T-helper 2 cell (primary cell): ENCODE results near the gene TMPRSS6.
A peak's percentile ranks its signal among the peaks of the same experiment; 100 is the strongest.

Source experiments
- DNase-seq, 5 experiments: peaks; one replicate each; pipeline versions ENCODE4 v3.0.0 to v3.0.0-alpha.2; 2012 to 2022

TMPRSS6 gene

DNA sequence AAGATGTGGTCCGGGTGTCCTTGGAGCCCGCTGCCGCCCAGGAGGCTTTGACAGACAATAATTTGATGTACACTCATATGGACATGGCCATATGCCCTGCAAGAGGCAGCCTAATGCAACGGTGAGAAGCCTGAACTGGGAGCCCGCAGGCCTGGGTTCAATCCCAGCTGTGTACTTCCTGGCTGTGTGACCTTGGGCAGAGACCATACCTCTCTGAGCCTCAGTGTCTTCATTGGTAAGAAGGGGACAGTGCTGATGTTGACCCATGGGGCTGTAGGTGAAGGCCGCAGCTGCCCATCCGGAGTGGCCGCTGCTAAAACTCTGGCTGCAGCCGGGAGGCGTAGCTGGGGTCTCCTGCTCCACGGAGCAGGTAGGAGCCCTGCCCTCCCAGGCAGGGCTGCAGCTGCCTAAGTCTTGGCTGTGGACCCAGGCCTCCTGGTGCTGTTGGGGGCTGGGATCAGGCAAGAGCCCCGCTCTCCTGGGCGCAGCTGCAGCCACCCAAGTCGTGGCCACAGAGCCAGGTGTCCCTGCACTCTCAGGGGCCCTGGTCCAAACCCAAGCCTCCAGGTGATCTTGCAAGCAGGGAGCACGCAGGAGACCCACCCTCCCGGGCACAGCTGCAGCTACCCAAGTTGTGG is 31.3 kb upstream of the TMPRSS6 start:
- no peak for DNase-seq

DNA sequence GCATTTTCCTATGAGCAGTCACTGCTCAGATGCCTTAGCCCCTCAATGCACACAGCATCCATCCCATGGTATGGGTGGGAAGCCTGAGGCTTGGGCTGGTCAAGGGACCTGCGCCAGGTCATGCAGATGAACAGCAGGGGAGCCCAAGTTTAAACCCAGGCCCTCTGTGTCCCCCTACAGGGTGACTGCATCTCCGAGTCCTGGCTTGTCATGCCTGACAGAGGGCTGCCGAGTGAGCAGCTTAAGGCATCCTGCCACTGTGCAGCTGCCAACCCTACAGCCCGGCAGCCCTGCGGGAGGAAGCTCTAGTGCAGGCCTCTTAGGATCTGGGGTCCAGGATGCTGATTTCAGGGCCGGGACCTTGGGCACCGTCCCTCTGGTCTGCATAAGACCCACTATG is 30.2 kb upstream of the TMPRSS6 start:
- no peak for DNase-seq

DNA sequence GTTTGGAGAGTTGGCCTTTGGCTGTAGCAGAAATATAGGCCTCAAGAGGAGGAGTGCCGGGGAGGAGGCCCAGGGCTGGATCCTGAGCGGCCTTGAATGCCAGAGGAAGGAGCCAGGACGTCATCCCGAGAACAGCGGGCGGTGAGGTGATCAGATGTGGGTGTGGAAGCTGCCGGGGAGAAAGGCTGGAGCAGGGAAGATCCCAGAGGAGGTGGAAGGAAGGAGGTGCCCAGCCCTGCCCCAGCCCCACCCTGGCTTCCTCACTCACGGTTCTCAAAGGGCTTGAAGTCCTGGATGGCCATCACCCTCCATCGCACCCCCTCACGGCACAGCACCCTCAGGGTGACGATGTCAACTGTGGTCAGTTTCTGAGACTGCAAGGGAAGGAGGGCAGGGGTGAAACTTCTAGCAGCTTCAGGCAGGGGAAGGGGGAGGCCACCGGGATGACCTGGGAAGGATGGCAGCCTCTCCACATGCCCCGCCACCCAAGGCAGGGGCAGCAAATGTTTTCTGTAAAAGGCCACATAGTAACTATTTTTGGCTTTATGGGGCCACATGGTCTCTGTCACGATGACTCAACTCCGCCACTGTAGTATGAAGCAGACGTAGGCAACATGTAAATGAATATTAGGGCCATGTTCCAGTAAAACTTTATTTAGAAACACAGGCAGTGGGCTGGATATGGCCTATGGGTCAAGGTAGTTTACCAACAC is 29.5 kb upstream of the TMPRSS6 start:
- DNase-seq = no peak

DNA sequence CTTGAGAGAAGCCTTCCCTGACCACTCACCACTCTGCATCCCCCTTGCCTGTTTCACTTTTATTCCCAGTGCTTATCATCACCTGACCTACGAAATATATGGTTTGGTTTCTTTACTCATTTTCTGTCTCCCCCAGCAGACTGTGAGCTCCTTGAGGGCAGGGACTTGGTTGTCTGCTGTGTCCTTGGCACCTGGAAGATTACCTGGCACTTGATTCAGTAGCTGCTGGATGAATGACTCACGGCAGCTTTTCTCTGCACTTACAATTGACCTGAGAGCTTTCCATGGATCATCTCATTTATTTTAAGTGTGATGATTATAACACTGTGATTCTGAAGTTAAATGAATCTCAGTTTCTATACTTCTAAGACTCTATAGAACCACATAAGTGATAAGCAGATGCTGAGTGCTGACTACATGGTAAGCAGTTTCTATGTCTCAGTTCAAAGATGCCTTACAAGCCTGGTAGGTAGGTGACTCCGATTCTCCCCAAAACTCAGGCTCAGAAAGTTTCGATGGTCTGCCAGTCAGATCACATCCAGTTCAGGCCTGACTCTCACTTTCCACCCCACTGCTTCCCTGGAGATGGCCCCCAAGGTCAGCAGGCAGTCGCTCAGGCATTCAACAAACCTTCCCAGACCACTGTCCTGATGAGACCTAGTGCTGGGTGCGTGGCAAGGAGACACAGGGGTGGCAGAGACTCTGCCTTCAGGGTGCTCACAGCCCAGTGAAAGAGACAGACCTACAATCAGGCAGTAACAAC is 28.6 kb upstream of the TMPRSS6 start:
- no peak for DNase-seq

DNA sequence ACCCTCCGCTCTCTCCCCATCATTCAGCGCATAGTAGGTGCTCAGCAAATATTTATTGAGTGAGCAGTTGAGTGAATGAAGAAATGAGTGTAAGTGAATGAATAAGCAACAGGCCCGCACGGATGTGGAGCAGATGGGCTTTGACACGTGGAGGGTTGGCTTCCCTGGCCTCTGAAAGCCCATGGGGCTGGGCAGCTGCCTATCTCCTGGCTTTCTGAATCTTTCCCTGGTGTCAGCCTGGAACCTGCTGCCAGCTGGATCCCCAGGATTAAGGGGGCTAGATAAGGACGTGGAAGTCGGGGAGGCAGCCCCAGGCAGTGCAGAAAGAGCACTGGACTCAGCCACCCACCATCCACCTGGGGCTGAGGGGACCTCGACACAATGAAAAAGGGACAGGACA is 27.6 kb upstream of the TMPRSS6 start:
- DNase-seq = no peak

DNA sequence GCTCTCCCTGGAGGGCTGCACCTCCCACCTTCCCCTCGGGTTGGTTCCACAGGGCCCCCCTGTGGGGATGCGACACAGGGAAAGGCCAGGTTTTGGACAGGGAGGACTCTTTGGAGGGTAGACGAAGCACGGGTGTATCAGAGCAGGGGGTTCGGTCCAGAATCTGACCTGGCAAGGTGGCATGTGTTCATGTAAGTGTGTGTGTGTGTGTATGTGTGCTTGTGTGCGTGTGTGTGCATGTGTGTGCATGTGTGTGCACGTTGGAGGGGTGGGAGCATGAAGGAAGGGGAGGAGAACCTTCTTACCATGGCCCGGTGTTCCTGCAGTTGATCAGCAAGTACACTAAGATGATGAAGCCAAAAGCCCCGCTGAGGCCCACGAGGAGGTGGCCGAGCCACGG is 25.5 kb upstream of the TMPRSS6 start:
- no peak for DNase-seq

DNA sequence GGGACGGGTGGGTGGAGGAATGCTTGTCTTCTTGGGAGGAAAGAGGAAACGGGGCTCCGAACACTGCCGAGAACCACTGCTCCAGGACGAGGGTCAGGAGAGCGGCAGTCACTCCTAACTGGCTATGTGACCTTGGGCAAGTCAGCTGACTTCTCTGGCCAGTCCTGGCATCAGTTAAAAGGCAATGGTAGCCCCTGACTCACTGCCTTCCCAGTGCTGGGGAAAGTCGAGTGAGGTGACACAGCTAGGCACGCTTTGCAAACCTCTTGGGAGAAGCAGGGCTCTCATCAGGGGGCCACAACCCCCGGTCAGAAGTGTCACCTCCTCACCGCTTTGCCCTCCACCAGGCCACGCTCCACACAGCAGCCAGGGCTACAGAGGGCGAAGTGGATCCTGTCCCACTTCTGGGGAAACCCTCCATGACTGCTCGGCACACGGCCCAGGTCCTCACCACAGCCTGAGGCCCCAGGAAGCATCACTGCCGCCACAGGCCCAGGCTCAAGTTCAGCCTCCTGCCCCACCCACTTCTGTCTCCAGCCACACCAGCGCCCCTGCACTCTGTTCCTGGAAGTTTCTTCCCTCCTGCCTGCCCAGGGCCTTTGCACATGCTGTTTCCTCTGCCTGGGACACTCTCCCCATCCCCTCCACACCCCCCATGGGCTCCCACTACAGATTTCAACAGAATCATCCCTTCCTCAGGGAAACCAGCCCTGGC is 23.9 kb upstream of the TMPRSS6 start:
- no peak for DNase-seq

DNA sequence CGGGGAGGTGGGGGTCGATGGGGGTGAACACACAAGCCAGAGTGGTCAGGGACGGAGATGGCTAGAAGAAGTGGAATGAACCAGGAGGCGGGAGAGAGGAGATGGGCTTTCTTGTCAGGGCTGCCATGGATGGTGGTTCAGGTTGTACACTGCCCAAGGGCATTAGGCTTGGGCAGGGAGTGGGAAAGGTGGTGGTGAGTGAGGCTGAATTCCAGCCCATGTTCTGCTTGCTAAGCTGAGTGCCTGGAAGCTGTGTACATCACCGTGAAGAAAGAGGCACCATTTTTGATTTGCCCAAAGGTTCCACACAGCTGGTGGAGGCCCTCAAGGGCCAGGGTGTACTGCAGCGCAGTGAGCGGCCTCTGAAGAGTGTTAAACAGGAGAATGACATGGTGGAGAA is 23.3 kb upstream of the TMPRSS6 start:
- DNase-seq = no peak

DNA sequence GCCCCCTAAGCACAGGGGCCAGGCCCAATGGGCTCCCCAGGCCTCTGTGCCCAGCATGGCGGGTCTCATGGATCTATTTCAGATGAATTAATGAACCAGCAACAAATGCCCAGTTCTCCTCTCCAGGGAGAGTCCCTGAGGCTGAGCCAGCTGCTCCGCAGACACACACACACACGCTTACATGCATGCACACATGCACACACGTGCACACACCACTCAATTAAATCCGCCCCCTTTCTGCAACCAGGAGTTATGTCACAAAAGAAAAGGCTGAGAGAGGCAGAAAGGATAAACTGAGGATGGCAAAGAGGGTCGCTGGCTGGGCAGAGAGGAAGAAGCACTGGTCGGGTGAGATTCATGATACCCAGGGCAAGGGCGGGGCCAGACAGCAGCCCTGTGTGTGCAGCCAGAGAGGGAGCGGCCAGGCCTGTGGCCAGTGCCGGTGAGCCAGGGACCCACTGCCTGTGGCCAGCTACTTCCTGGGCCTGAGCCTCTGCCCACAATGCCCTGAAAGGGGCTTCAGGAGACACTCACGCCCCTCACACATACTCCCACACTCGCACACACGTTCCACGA is 20.4 kb upstream of the TMPRSS6 start:
- DNase-seq = no peak

DNA sequence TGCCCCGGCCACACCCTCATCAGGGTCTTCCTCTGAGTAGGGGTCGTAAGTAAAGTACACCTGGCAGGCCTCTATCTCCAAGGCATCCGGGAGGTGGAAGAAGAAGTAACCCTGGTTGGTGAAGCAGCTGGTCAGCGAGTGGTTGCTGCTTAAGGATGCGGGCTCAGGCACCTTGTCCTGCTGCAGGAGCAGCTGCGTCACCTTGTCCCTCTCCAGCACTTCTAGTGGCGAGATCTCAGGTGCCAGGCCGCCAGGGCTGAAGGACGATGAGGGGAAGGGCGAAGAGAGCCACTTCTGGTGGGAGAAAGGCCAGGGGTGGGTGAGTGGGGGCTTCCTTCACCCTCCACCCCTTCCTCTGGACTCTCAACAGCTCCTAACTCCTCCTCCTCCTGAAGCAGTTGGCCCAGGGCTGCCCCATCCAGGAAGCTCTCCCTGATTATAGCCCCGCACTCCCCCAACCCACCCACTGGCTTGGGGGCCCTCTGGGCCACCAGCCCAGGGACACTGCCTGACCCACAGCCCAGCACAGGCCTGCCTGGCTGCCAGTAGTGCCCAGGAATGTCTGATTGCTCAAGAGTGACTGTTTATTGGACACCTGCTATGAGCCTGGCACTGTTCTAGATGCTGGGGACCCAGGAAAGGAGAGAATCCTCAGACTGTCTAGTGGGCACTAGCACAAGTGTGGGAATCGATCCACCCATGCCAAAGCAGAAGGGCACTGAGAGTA is 19.2 kb upstream of the TMPRSS6 start:
- DNase-seq = no peak

DNA sequence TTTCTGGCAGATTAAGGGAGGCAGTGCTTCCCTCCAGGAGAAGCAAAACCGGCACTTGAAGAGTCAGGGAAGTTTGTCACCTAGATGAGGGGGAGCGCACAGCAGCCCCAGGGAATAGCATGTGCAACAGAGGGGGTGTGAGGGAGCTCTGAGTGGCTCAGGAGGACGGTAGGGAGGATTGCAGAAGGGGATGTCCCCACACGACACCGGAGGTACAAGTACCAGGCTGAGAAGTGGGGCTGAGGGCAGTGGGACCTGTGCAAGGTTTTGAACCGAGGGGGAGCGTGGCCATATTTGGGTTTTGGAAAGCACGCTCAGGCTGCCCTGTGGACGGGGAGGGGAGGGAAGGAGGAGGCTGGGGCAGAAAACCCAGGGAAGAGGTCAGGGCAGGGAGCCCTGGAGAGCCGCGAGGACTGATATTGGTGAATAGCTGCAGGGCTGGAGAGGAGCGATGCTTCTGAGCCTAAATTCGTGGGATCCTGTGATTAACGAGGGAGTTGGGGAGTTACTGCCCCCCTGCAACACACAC is 17.9 kb upstream of the TMPRSS6 start:
- DNase-seq = no peak

DNA sequence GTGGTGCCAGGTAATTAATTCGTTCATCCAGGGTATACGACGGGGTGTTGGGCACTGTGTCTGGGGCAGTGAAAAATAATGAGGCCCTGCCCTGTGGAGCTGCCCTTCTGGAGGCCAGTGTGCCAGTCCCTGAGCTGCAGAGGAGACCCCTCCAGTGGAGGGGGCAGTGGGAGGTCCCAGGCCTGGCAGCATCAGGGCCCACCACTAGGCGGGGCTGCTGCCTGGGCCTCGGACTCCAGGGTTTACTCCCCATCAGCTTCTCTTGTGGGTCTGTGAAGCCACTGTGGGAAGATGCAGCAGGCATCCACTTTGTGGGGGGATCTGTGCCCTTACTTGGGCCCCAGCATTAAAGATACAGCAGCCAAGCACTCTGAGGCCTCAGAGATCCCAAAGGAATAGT is 17.4 kb upstream of the TMPRSS6 start:
- no peak for DNase-seq

DNA sequence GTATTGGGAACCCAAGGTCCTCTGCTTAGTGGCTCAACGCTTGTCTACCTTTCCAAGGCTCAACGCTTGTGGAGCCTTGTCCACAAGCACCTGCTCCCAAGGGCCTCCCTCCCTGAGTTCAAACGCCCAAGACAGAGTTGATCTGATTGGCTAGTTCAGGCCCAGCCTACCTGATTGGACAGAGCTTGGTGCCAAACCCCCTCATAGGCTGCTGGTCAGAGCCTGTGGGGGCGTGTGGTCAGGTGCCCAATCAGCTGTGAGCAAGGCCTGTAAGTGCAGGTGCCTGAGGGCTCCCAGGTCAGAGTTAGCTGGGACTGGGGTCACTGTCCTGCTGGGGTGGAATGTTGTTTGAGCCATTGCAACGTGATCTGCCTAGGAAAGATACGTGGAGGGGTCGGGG is 16.9 kb upstream of the TMPRSS6 start:
- no peak for DNase-seq

DNA sequence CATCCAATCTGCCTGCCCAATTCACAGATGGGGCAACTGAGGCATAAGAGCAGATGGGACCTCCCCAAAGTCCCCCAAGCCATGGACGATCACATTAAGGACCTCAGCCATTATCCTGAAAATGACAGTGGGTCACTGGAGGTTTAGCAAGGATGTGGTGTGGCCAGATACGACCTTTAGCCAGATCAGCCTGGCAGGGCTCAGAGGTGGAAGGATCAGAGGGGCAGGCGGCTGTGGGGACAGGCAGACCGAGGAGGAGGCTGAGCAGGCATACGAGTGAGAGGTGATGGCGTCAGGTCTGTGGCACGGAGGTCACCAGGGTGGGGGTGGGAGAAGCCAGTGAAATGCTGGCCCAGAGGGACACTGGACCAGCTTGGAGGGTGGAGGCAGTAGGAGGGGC is 14.1 kb upstream of the TMPRSS6 start:
- no peak for DNase-seq

DNA sequence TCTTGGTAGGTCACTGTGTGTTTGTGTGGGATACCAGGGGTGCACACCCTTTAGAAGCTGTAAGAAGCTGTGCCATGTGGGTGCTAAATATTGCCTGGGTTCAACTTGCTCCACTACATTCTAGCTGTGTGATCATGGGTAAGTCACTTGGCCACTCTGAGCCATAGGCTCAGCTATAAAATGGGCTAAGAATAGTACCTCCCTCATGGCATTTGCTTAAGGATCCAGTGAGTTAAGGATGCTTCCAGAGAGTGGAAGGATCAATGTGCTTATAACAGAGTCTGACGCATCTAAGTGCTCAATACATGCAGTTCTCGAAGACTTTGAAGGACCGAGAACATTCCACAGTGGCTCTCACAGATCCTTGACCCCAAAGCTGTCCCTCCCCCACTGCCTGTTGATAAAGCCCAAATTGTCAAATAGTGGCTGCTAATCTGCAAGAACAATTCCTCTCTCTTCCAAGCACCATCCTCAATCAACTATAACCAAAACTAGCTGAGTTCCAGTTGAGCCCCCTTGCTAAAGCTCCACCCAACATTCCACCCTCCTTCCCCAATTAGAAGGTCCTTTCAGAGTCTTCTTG is 13.2 kb upstream of the TMPRSS6 start:
- DNase-seq = no peak

DNA sequence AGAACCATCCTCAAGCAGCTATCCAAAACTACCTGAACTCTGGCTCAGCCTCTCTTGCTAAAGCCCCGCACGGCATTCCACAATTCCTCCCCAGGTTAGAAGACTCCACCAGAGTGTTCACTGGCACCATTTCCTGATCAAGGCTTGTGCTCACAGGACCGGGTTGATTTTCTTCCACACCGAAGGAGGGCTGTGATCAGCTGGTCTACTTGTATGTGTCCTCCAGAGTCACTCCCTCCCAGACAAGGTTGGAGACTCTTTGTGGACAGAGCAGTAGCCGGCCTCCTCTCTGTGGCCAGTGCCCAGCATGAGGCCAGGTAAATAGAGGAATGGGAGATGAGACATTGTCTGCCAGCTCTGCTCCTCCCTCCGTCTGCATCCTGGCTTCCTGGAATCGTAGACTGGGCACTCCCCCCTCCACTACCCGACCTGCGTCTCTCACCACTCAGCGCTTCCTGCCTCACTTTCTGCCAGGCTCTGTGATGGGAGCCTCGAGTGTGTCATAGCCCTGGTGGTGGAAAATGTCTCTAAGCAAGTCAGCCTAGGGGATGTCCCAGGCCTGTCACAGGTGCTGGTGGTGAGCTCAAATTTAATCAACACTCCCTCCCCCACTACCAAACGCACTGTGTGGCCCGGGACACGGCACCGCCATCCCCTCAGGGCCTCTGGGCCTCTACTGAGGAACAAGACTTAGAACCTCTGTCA is 12.5 kb upstream of the TMPRSS6 start:
- DNase-seq = peak; percentile 65 to 98 (median 87)

DNA sequence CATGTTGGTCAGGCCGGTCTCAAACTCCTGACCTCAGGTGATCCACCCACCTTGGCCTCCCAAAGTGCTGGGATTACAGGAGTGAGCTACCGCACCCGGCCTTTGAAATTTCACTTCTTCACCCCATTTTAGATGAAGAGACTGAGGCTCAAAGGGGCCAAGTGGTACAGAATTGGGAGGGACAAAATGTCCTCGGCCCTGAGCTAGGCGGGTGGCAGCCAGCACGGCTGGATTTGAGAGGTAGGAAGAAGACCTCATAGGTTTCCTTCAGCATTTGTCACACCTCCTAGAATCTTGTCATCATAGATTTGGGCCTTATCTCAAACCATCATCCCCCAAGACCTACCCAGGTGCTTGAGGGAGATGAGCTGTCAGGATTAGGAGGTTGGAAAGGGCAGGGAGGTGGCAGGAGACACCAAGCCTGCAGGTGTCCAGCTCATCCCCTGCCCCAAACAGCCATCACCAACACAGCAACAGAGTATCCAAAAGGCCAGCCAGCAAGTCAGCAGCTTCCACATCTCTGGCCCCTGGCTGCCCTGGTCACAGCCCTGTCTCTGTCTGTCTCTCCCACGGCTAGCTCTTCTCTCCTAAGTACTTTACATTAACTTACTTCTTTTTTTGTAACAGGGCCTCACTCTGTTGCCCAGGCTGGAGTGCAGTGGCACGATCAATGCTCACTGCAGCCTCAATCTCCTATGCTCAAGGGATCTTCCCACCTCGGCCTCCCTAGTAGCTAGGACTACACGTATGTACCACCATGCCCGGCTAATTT is 11.2 kb upstream of the TMPRSS6 start:
- no peak for DNase-seq

DNA sequence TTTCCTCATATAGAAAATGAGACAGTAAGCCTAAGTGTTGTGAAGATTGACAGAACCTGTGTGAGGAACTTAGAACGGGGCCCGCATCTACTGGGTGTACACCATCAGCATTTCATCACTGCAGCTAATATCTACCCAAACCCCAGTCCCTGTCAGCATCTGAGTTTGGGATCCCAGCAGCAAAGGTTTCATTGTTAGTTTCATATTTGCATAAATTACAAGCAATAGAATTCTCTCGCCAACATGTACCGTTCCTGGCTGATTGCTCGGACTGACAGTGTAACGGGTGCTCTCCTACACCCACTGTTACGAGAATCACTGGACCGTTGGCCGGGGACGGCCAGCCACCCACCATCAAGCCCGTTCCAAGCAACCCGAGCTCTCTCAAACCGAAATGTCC is 10.4 kb upstream of the TMPRSS6 start:
- no peak for DNase-seq

DNA sequence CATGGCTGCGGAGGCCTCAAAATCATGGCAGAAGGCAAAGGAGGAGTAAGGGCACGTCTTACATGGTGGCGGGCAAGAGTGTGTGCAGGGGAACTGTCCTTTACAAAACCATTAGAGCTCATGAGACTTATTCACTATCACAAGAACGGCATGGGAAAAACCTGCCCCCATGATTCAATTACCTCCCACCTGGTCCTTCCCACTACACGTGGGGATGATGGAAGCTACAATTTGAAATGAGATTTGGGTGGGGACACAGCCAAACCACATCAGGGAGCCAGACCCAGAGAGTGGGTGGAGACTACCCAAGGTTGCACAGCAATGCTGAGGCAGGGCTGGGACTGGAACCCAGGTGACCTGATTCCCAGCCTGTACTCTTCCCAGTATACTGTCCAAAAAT is 8.6 kb upstream of the TMPRSS6 start:
- DNase-seq = no peak

DNA sequence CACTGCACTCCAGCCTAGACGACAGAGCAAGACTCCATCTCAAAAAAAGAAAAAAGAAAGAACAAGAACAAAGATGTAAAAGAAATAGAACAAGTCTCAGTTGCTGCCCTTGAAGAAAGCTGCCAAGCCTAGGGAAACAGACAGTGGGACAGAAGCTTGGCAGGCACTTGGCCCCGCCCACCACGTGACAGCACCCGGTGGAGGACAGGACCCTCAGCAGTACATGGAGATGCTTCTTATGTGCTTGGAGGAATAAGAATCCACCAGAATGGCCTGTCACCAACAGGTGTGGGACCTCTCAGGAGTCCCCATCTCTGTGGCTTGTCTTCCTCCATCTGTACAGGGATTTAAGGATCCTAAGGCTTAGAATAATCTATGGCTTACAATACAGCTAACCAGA is 7.6 kb upstream of the TMPRSS6 start:
- no peak for DNase-seq
